OCI-LY3 (cell line): ENCODE results near the gene ZNF580.

Experiments
- EZH2phosphoT487 ChIP-seq: fragments of 200-600 bp; shearing (Covaris generic); IDR thresholded peaks from 2 replicates; pipeline ENCODE4 v1.6.1; 2018; ENCODE audit warnings: antibody characterized with exemption, mixed run types, low read depth
- TF ChIP-seq, protein P1 (sequence below): fragments of 200-600, 300-600 bp; sonication (generic); IDR thresholded peaks from 2 replicates; pipeline ENCODE4 v1.5.1; 2014; ENCODE audit warnings: antibody characterized with exemption, low read length, low read depth

DNA sequence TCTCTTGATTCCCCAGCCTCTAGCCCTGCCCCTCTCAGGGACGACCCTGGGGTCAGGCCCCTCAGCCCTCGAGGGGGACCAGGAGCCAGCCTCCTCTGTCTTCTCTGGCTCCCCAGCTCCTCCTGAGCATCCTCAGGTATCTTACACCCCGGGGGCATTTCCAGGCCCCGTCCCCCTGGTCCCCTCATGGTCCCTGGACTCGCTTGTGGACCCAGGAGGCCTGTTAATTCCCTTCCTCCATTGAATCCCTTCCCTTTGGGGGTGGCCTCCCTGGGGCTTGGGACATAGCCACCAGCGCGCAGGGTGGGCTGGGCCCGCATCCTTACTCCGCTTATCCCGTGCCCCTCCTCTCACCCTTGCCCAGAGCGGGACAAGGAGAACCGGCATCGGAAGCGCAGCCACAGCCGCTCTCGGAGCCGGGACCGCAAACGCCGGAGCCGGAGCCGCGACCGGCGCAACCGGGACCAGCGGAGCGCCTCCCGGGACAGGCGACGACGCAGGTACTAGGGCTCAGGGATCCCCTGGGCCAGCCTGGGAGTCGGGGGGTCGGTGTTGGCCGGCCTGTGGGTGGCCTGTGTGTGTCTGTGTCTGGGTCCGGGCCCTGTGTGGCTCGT, 18.2 kb downstream of the ZNF580 start:
- TF ChIP-seq, protein P1, sequence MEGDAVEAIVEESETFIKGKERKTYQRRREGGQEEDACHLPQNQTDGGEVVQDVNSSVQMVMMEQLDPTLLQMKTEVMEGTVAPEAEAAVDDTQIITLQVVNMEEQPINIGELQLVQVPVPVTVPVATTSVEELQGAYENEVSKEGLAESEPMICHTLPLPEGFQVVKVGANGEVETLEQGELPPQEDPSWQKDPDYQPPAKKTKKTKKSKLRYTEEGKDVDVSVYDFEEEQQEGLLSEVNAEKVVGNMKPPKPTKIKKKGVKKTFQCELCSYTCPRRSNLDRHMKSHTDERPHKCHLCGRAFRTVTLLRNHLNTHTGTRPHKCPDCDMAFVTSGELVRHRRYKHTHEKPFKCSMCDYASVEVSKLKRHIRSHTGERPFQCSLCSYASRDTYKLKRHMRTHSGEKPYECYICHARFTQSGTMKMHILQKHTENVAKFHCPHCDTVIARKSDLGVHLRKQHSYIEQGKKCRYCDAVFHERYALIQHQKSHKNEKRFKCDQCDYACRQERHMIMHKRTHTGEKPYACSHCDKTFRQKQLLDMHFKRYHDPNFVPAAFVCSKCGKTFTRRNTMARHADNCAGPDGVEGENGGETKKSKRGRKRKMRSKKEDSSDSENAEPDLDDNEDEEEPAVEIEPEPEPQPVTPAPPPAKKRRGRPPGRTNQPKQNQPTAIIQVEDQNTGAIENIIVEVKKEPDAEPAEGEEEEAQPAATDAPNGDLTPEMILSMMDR: no peak
- no peak for TF ChIP-seq EZH2phosphoT487
